Measurements from ENCODE around the gene GPBAR1. TPM values are rescaled to one million over a fixed set of nuclear protein-coding genes. Genes with fewer than 3 reads are reported as not detected.

Gene GPBAR1
- total RNA-seq, 4 donors from 2014 or later = 24.7 to 74.2 (median 59.1) TPM

DNA sequence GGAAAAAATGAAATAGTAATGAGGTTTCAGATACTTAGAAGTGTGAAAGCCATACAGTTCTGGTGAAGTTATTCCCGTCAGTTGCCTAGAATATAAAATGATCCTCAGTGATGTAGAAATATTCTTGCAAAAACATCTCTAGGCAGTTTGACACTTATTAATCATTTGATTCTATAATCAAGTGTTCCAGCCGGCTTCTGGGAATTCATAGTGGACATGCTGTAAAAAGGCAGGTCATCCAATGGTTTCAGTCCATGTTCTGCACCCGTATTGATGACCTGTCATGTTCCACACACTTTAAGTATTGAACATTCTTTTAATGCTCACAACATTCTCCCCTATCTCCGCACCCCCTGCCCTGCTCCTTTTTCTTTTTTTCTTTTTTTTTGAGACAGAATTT is 24.0 kb upstream of the GPBAR1 start:
- no peak for TF ChIP-seq CTCF (IDR thresholded peaks at IDR 0.05)
- DNase-seq (ENCODE audit: low spot score) (no peak), ATAC-seq (ENCODE audit: low FRiP score) (no peak)

DNA sequence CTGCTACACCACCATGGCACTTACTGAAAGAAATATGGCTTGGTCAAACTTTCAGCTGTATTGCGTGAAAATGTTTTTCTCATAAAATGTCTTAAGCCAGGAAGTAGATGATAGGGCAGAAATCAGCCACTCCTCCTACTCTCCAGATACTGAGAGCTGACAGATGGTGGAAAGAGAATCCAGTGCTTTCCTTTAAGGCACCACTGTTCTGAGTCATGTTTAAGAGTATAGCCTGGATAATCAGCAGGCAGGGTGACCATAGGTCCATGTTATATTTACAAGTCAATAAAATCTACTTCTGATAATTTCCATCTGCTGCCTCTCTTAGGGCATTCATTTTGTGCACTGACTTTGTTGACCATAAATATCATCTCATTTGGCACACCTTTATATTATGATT is 21.9 kb upstream of the GPBAR1 start:
- no peak for TF ChIP-seq CTCF (IDR thresholded peaks at IDR 0.05)
- DNase-seq (ENCODE audit: low spot score) (no peak), ATAC-seq (ENCODE audit: low FRiP score) (no peak)

- ATAC-seq (ENCODE audit: low FRiP score) (no peak), DNase-seq (ENCODE audit: low spot score) (no peak)
- no peak for TF ChIP-seq CTCF (IDR thresholded peaks at IDR 0.05)
Measured at GRCh38 chr2:218244204-218244603, 16.6 kb upstream of the GPBAR1 start.

- no peak for DNase-seq (ENCODE audit: low spot score)
- ATAC-seq (ENCODE audit: low FRiP score) = no peak
- no peak for TF ChIP-seq CTCF (IDR thresholded peaks at IDR 0.05)
Measured at GRCh38 chr2:218244665-218245064, 16.1 kb upstream of the GPBAR1 start.

GRCh38 chr2:218245214-218245613 is 15.6 kb upstream of the GPBAR1 start:
- TF ChIP-seq CTCF (IDR thresholded peaks at IDR 0.05) = no peak
- ATAC-seq (ENCODE audit: low FRiP score) (no peak), DNase-seq (ENCODE audit: low spot score) (no peak)

DNA sequence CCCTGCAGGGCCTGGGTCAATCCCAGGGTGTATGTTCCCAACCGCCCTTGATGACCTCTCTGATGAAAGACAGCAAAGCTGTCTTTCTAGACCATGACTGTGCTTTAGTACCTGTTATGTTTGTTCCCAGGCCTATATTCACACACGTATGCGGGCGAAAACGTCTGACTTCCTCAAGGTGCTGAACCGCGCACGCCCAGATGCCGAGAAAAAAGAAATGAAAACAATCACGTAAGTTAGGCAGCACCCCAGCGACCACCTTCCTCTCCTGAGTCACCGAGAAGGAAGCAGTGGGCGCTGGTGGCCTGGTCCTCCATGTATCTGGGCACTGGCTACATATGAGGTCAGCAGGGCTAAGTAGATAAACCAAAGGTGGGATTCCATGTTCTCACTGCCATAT is 11.1 kb upstream of the GPBAR1 start:
- DNase-seq (ENCODE audit: low spot score) (no peak), ATAC-seq (ENCODE audit: low FRiP score) (no peak)
- no peak for TF ChIP-seq CTCF (IDR thresholded peaks at IDR 0.05)

DNA sequence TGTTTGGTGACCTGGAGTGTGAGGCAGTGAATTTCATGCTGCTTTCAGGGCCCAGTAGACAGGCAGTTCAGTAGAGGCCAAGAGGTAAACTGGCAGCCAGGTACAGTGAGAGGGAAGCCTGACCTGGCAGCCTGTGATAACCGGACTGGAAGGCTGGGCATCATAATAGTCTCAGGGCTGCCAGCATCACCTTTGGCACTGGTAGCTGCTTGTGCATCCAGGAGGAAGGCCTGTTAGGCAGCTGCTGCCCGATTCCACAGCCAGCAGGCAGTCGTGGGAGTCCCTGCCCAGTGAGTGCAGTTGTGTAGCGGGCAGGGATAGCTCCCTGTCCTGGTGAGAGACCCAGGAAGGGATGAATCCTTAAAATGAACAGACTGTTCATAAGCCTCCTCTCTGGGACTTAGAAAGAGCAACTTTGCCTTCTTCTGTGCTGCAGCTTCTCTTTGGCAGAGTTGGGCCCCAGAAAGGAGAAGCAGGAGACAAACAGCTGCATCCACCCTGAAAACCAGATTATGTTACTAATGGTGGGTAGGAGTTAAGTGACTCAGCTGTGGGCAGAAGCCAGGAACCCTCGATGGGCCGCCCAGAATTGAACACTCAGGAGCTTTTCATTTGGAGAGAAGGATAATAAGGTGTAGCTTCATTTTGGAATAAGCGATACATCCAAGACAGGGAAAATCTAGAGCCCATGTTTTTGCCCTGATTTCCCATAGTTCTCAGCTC is 8.1 kb upstream of the GPBAR1 start:
- no peak for TF ChIP-seq CTCF (IDR thresholded peaks at IDR 0.05)
- ATAC-seq (ENCODE audit: low FRiP score) (no peak), DNase-seq (ENCODE audit: low spot score) (no peak)
